GM21723 (cell line): ENCODE data around the gene VSIG8.

ENCODE experiments used
- ATAC-seq: cut with Tn5 transposase; IDR thresholded peaks from one replicate; pipeline ENCODE4 v1.9.1; 2021; ENCODE audit warnings: mild to moderate bottlenecking, moderate library complexity; ENCODE audit not compliant: unreplicated experiment

The VSIG8 gene

DNA sequence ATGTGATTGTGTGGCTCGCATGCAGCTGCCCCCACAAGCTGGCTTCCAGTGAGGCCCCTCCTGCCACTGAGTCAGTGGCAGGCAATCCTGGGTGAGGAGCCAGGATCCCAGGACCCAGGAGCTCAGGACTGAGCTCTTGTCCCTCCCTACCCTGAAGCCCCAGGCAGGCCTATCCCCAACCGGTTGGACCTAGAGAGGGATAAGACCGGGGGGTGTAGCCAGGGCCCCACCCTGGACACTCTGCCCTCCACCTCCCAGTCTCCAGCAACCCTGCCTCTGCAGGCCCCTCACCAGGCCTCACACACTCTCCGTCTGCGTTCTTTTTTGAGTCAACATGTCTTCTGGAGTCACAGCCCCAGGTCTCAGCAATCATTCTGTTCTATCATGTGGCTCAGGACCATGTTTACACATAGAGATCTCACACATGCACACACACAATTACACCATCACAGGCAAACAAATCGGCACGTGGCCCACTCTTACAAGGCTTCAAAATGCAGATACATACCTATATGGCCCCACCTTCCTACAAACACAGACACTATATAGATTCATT lies 2.6 kb downstream of the VSIG8 start:
- ATAC-seq, result no peak

DNA sequence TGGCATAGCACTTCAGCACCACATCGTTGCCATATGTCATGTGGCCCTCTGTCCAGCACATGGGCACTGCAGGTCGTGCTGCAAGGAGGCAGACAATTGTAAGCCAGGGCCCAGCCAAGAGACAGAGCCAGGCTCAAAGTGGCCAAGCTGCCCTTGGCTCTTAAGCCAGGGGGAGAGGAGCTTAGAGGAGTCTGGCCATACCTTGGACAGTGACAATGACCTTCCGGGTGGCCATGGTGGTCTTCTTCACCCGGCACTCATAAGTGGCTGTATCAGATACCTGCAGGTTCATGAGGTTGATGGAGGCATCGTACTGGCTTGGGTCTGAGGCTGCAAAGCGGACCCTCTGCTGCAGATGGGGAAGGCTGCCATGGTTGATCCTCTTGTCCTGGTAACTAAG lies 4.6 kb downstream of the VSIG8 start:
- ATAC-seq, result no peak

- ATAC-seq, result no peak
Measured at GRCh38 chr1:159856576-159856975, 5.9 kb downstream of the VSIG8 start.

DNA sequence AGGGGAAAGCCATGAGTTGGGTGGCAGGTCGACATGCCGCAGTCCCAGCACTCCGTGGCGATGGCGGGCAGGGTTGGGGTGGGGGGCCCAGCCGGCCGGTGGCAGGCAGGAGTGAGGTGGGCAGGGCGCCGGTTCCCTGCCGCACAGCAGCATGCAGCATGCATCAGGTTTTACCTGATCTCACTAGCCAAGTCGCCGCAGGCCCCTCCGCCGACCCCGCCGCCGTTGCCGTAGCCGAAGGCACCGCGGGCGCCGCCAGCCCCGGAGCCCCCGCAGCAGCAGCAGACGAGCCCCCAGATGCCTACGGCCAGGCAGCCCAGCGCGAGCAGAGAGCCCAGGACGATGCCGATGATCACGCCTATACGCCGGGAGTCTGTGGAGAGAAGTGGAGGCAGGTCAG lies 6.7 kb downstream of the VSIG8 start:
- ATAC-seq, result no peak

DNA sequence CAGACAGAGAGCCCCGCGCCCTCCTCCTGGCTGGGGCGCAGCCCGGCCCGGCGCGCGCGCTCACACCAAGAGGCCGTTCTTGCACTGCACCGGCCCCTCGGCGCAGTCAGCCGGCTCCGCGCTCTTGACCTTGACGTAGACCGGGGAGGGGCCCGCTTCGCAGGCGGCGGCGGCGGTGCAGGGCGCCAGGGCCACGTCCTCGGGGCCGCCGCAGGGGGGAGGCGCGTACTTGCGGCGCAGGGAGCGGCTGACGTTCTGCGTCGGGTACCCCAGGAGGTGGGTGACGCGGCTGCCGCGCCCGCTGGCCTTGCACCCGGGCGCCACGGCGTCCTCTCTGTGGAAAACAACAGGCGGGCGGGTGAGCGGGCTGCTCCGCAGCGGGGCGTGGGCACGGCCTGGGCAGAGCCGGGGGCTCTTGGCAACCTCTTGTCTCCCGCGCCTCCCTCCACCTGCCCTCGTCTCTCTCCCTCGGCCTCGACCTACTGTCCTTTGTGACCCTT lies 7.7 kb downstream of the VSIG8 start:
- peak; percentile 85 for ATAC-seq

DNA sequence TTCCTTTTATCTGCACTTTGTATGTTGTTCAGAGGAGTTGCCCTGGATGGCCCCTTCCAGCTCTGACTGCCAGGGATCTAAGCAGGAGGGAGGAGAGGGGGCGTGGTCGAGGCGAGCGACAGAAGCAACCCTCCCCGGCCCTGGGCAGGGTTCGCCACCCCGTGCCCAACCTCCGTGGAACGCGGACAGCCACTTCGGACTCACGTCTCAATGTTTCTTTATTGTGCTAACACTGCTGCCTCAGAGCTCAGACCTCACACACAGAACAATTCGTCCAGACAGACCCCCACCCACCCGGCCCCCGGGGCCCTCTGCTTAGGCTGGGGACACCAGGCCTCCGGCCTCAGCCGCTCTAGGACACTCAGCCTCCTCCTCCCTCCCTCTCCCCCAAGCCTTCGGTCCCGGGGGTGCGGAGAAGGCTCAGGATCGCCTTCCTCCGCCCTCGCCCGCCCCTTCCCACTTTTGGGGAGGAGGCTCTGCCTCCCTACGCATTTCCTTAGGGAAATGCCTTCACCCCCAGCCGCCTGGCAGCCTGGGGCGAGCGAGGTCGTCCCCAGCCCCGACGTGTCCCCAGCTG lies 8.3 kb downstream of the VSIG8 start:
- no peak for ATAC-seq

GRCh38 chr1:159853417-159854115 lies 8.9 kb downstream of the VSIG8 start:
- ATAC-seq, result no peak

GRCh38 chr1:159851407-159851806 lies 11.1 kb downstream of the VSIG8 start:
- ATAC-seq, result no peak

GRCh38 chr1:159849626-159850366 lies 12.7 kb downstream of the VSIG8 start:
- no peak for ATAC-seq

GRCh38 chr1:159848326-159848725 lies 14.1 kb downstream of the VSIG8 start:
- ATAC-seq, result no peak

DNA sequence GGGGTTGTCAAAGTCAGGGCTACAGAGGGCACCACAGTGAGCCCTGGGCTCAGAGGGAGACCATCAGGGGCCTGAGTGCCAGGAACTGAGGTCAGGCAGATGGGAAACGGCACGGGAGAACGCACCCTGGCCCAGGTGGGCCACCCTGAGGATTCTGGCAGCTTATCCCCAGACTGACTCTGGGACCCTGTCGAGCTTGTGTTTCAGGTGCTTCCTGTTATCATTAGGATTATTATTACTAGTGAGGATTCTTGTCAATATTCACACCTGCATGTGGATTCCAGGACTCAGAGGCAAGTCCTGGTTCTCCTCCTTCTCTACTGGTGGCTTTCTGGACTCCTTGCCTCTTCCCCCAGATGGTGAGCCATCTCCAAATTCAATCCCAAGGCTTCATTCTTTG lies 15.2 kb downstream of the VSIG8 start:
- no peak for ATAC-seq

DNA sequence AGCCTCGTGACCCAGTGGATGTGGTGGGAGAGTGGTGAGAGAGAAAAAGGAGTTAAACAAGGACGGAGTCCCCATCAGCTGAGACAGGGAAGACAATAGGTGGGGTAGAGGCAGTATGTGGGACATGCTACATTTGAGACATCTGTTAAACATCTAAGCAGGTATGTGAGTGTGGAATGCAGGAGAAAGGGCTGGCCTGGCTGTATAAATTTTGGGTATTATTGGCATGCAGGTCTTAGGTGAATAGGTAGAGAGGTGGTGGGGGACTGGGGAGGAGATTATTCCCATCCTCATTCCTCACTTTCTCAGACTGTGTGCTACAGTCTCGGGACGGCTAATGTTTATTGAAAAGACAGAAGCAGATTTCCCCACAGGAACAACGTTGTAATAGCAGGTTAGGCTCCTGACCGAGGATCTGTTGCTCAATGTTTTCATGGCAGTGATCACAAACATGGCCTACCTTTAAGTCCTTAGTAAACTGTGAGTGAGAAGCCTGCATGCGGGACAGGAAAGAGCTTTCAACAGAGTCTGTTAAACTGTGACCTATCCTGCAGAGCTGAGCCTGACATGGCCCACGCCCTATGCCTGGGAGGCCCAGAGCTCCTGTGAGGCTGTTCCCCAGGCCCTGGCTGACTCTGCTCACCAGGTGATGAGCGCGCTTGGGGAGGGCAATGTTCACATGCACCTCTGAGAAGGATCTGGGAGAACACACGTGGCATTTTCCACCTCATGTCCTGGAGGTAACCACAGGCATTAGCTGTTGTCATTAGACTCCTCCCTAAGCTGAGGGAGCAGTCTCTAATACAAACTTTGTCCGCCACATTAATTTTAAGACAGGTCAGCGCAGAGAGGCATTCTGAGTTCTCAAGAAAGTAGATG lies 16.5 kb downstream of the VSIG8 start:
- no peak for ATAC-seq

GRCh38 chr1:159843459-159843858 lies 19.0 kb downstream of the VSIG8 start:
- no peak for ATAC-seq

DNA sequence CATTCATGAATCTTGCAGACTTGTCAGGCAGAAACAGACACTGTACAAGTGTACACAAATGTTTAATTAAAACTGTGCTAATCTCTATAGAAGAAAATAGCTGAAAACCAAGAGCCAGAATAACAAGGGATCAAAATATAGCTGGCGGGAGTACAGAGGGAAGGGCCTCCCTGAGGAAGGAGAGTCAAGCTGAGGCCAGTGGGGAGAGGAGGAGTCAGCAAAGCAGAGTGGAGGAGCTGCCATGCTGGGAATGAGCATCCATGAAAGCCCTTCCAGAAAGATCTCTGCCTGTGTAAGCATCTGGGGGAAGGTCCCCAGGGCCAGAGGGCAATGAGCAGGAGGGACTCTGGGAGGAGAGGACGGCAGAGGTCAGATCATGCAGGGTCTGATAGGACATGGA lies 20.7 kb downstream of the VSIG8 start:
- no peak for ATAC-seq

DNA sequence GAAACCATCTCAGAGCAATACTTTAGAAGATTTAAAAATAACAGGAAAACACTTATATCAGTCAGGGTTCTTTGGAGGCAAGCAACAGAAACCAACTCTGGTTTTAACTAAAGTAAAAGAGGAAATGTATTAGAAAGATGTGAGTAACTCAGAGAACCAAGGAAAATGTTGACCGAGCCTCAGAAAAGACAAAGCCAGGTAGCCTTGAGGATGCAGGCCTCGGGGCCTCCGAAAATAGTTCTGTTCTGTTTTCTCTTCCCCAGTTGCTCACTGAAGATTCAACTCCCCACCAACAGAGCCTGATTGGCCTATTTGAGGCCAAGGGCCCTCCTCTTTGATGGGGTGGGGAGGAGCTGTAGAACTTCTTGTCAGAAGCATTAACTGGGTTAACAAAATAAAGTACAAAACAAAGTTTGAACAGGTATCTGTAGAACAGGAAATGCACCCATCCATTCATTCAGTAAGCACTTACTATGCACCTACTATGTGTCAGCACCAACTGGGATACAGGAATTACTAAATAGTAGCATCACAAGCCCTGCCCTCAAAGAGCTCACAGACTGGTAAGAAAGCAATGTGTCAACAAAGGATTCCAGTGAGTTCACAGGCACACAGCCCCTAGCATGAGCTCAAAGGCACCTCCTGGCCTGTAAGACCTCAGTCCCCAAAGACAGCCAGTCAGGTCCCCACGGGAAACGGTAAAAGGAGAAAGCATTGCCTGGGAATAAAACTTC lies 23.2 kb downstream of the VSIG8 start:
- peak; percentile 79 for ATAC-seq

DNA sequence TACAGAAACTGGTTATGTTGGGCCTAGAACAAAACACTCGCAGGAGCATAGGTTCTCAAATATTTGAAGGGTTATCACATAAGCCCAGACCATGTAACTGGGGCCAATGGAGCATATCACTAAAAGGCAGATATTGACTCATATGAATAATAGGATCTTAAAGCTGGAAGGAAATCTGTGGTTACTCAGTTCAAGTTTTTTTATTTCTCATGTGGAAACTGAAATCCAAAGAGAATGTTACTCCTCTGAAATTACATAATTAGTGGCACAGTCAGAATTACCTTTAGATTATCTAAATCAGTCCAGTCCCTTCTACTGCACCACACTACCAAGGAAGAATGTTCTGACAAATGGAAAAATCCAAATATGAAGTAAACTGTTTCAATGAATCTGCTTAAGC lies 23.7 kb downstream of the VSIG8 start:
- ATAC-seq, result peak; percentile 46

GRCh38 chr1:159835862-159836525 lies 26.5 kb downstream of the VSIG8 start:
- ATAC-seq, result no peak

GRCh38 chr1:159835356-159835755 lies 27.1 kb downstream of the VSIG8 start:
- no peak for ATAC-seq

DNA sequence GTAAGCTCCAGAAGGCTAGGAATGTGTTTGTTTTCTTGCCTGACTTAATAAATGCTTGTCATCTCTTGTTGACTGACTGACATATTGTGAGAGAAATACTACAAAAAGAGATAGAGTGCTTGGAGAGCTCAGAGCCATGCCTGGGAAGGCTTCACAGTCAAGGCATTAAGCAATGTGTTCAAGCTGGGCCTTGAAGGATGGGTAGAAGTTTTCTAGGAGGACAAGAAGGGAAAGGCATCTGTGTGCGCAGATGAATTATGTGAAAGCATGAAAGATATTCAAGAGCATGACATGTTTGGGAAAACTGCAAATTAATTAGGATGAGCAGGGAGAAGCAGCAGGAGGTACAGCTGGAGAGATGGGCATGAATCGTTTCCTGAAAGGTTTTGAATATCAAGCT lies 30.1 kb downstream of the VSIG8 start:
- no peak for ATAC-seq
